DND-41 (cell line): ENCODE measurements around the gene DPYD.

Experiments
- EZH2 ChIP-seq: IDR thresholded peaks from 3 replicates; pipeline ENCODE4 v1.6.1; 2012; ENCODE audit warnings: borderline replicate concordance, low read depth, mild to moderate bottlenecking, moderate library complexity, low read length, inconsistent platforms; ENCODE audit not compliant: severe bottlenecking
- TF ChIP-seq, protein P1 (sequence below): IDR thresholded peaks from 2 replicates; pipeline ENCODE4 v1.5.1; 2012; ENCODE audit warnings: borderline replicate concordance, low read length, moderate library complexity, mild to moderate bottlenecking; ENCODE audit not compliant: poor library complexity, severe bottlenecking; ENCODE audit errors: extremely low read depth

GRCh38 chr1:97207868-97208267 is 713.0 kb downstream of the DPYD start:
- TF ChIP-seq, protein P1, sequence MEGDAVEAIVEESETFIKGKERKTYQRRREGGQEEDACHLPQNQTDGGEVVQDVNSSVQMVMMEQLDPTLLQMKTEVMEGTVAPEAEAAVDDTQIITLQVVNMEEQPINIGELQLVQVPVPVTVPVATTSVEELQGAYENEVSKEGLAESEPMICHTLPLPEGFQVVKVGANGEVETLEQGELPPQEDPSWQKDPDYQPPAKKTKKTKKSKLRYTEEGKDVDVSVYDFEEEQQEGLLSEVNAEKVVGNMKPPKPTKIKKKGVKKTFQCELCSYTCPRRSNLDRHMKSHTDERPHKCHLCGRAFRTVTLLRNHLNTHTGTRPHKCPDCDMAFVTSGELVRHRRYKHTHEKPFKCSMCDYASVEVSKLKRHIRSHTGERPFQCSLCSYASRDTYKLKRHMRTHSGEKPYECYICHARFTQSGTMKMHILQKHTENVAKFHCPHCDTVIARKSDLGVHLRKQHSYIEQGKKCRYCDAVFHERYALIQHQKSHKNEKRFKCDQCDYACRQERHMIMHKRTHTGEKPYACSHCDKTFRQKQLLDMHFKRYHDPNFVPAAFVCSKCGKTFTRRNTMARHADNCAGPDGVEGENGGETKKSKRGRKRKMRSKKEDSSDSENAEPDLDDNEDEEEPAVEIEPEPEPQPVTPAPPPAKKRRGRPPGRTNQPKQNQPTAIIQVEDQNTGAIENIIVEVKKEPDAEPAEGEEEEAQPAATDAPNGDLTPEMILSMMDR: no peak
- TF ChIP-seq EZH2: no peak
